ENCODE data around the gene GMEB2.

The GMEB2 gene

GRCh38 chr20:63648190-63648589, 21.3 kb upstream of the GMEB2 start:
- TF ChIP-seq GATA2 (IDR thresholded peaks at IDR 0.05; ENCODE audit: low read depth, low read length) (no peak), GATA3 (IDR thresholded peaks at IDR 0.05; ENCODE audit: low read depth, low read length) (no peak)

GRCh38 chr20:63645218-63645617, 18.3 kb upstream of the GMEB2 start:
- TF ChIP-seq GATA2 (IDR thresholded peaks at IDR 0.05; ENCODE audit: low read depth, low read length) (no peak), GATA3 (IDR thresholded peaks at IDR 0.05; ENCODE audit: low read depth, low read length) (no peak)

GRCh38 chr20:63643946-63644345, 17.0 kb upstream of the GMEB2 start:
- no peak for TF ChIP-seq GATA2 (IDR thresholded peaks at IDR 0.05; ENCODE audit: low read depth, low read length)
- no peak for TF ChIP-seq GATA3 (IDR thresholded peaks at IDR 0.05; ENCODE audit: low read depth, low read length)

- no peak for TF ChIP-seq GATA3 (IDR thresholded peaks at IDR 0.05; ENCODE audit: low read depth, low read length)
- TF ChIP-seq GATA2 (IDR thresholded peaks at IDR 0.05; ENCODE audit: low read depth, low read length), result no peak
Measured at GRCh38 chr20:63643499-63643898, 16.6 kb upstream of the GMEB2 start.

- no peak for TF ChIP-seq GATA2 (IDR thresholded peaks at IDR 0.05; ENCODE audit: low read depth, low read length)
- no peak for TF ChIP-seq GATA3 (IDR thresholded peaks at IDR 0.05; ENCODE audit: low read depth, low read length)
Measured at GRCh38 chr20:63642527-63643247, 15.8 kb upstream of the GMEB2 start.

GRCh38 chr20:63641792-63642523, 15.1 kb upstream of the GMEB2 start:
- TF ChIP-seq GATA2 (IDR thresholded peaks at IDR 0.05; ENCODE audit: low read depth, low read length) (no peak), GATA3 (IDR thresholded peaks at IDR 0.05; ENCODE audit: low read depth, low read length) (no peak)

GRCh38 chr20:63641146-63641791, 14.4 kb upstream of the GMEB2 start:
- TF ChIP-seq GATA3 (IDR thresholded peaks at IDR 0.05; ENCODE audit: low read depth, low read length), result no peak
- TF ChIP-seq GATA2 (IDR thresholded peaks at IDR 0.05; ENCODE audit: low read depth, low read length), result no peak

GRCh38 chr20:63640086-63640485, 13.2 kb upstream of the GMEB2 start:
- TF ChIP-seq GATA3 (IDR thresholded peaks at IDR 0.05; ENCODE audit: low read depth, low read length), result no peak
- no peak for TF ChIP-seq GATA2 (IDR thresholded peaks at IDR 0.05; ENCODE audit: low read depth, low read length)

GRCh38 chr20:63639093-63639975, 12.4 kb upstream of the GMEB2 start:
- TF ChIP-seq GATA2 (IDR thresholded peaks at IDR 0.05; ENCODE audit: low read depth, low read length), result no peak
- no peak for TF ChIP-seq GATA3 (IDR thresholded peaks at IDR 0.05; ENCODE audit: low read depth, low read length)

GRCh38 chr20:63636752-63637628, 10.1 kb upstream of the GMEB2 start:
- TF ChIP-seq GATA2 (IDR thresholded peaks at IDR 0.05; ENCODE audit: low read depth, low read length), result no peak

GRCh38 chr20:63635431-63636141, 8.7 kb upstream of the GMEB2 start:
- TF ChIP-seq GATA2 (IDR thresholded peaks at IDR 0.05; ENCODE audit: low read depth, low read length) (no peak), GATA3 (IDR thresholded peaks at IDR 0.05; ENCODE audit: low read depth, low read length) (no peak)

GRCh38 chr20:63633732-63634131, 6.8 kb upstream of the GMEB2 start:
- TF ChIP-seq GATA3 (IDR thresholded peaks at IDR 0.05; ENCODE audit: low read depth, low read length), result no peak
- no peak for TF ChIP-seq GATA2 (IDR thresholded peaks at IDR 0.05; ENCODE audit: low read depth, low read length)
